Measurements from ENCODE around the gene SERINC2. TPM values are rescaled to one million over a fixed set of nuclear protein-coding genes. Genes with fewer than 3 reads are reported as not detected.

The SERINC2 gene
- polyA plus RNA-seq, 2 of the 4 experiments (the other 2 are of a cell fraction), result 6.0 to 16.3 TPM

DNA sequence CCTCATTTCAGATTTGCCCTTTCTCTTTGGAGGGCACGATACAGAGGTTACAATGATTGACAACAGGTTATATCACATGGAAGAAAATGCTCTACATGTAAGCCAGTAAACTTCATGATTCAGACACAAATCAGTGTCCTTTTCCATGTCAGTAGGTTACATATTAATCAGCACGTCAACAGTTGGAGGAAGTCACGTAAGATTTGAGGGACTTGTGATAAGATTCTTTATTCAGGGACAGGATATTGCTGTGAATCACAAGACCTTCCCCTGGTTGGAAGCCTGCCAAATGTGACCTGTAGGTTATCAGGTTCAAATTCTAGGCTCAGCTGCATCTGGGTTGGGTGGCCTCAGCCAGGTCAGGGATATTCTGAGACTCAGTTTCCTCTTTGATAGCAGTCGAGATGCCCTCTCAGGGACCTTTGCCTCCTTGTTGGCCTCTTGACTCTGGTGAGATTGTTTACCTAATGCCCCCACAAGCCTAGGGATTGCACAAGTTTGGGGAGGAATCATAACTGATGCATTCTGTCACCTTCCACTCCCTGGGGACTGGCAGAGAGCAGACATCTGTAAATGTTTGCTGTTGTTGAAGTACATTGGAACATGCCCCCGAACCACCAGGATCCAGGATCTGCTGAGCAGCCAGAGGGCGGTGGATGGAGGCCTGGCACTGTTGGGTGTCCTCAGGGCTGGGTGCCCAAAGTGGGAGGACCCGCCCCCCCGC is 31.9 kb downstream of the SERINC2 start (continued):
- TF ChIP-seq SREBF2 (IDR thresholded peaks at IDR 0.05) (no peak), FOSL2 (IDR thresholded peaks at IDR 0.05) (peak; percentile 40; the same call in 1 of the 2 replicates), FOSL2 (CRISPR knock-in tag; IDR thresholded peaks at IDR 0.05) (peak; percentile 28; the same call in 1 of the 2 replicates), TP53 (CRISPR knock-in tag; IDR thresholded peaks at IDR 0.05) (no peak), TFCP2L1 (CRISPR knock-in tag; IDR thresholded peaks at IDR 0.05) (no peak), EHF (CRISPR knock-in tag; IDR thresholded peaks at IDR 0.05) (no peak), KDM1A (IDR thresholded peaks at IDR 0.05; ENCODE audit: low read depth) (no peak), KDM5A (IDR thresholded peaks at IDR 0.05) (no peak), FOSB (CRISPR knock-in tag; IDR thresholded peaks at IDR 0.05) (no peak), NFE2L2 (conservative IDR thresholded peaks at IDR 0.05; ENCODE audit: low read length) (no peak), ZNF302 (CRISPR knock-in tag; IDR thresholded peaks at IDR 0.05) (no peak), ESRRA (IDR thresholded peaks at IDR 0.05; ENCODE audit: borderline replicate concordance, low read length) (no peak), RNF2 (IDR thresholded peaks at IDR 0.05; ENCODE audit: borderline replicate concordance, low read depth) (no peak), PHF8 (IDR thresholded peaks at IDR 0.05; ENCODE audit: borderline replicate concordance, low read depth) (no peak), ZFP36 (IDR thresholded peaks at IDR 0.05; ENCODE audit: borderline replicate concordance, partially characterized antibody) (no peak), RARB (CRISPR knock-in tag; IDR thresholded peaks at IDR 0.05) (peak; percentile 76; the same call in 1 of the 2 replicates), BHLHE40 (IDR thresholded peaks at IDR 0.05; ENCODE audit: low read depth, low read length) (no peak), MYC (IDR thresholded peaks at IDR 0.05; ENCODE audit: borderline replicate concordance, low read length) (no peak), POLR2AphosphoS2 (conservative IDR thresholded peaks at IDR 0.05; ENCODE audit: low read length) (no peak), MAZ (IDR thresholded peaks at IDR 0.05; ENCODE audit: borderline replicate concordance, low read depth, low read length) (no peak), NPAS2 (CRISPR knock-in tag; IDR thresholded peaks at IDR 0.05; ENCODE audit: borderline replicate concordance) (no peak), FOXS1 (CRISPR knock-in tag; IDR thresholded peaks at IDR 0.05) (no peak), CBX8 (IDR thresholded peaks at IDR 0.05) (no peak), EP300 (IDR thresholded peaks at IDR 0.05) (peak; percentile 64 to 69; a peak in 3 of 5 replicates), RFX5 (IDR thresholded peaks at IDR 0.05) (no peak), GATA3 (IDR thresholded peaks at IDR 0.05; ENCODE audit: borderline replicate concordance) (peak; percentile 71; the same call in 1 of the 2 replicates), JUNB (IDR thresholded peaks at IDR 0.05) (peak; percentile 68), CHD2 (IDR thresholded peaks at IDR 0.05; ENCODE audit: low read length, partially characterized antibody) (no peak)
- TF ChIP-seq, protein P1, sequence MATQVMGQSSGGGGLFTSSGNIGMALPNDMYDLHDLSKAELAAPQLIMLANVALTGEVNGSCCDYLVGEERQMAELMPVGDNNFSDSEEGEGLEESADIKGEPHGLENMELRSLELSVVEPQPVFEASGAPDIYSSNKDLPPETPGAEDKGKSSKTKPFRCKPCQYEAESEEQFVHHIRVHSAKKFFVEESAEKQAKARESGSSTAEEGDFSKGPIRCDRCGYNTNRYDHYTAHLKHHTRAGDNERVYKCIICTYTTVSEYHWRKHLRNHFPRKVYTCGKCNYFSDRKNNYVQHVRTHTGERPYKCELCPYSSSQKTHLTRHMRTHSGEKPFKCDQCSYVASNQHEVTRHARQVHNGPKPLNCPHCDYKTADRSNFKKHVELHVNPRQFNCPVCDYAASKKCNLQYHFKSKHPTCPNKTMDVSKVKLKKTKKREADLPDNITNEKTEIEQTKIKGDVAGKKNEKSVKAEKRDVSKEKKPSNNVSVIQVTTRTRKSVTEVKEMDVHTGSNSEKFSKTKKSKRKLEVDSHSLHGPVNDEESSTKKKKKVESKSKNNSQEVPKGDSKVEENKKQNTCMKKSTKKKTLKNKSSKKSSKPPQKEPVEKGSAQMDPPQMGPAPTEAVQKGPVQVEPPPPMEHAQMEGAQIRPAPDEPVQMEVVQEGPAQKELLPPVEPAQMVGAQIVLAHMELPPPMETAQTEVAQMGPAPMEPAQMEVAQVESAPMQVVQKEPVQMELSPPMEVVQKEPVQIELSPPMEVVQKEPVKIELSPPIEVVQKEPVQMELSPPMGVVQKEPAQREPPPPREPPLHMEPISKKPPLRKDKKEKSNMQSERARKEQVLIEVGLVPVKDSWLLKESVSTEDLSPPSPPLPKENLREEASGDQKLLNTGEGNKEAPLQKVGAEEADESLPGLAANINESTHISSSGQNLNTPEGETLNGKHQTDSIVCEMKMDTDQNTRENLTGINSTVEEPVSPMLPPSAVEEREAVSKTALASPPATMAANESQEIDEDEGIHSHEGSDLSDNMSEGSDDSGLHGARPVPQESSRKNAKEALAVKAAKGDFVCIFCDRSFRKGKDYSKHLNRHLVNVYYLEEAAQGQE (IDR thresholded peaks at IDR 0.05), result no peak
- TF ChIP-seq, protein P2, sequence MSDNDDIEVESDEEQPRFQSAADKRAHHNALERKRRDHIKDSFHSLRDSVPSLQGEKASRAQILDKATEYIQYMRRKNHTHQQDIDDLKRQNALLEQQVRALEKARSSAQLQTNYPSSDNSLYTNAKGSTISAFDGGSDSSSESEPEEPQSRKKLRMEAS (IDR thresholded peaks at IDR 0.05), result peak; percentile 45
- TF ChIP-seq, protein P3, sequence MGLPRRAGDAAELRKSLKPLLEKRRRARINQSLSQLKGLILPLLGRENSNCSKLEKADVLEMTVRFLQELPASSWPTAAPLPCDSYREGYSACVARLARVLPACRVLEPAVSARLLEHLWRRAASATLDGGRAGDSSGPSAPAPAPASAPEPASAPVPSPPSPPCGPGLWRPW (IDR thresholded peaks at IDR 0.05), result 0 out of 2 replicates have a peak, but pooled peaks have one; percentile 45
- TF ChIP-seq, protein P4, sequence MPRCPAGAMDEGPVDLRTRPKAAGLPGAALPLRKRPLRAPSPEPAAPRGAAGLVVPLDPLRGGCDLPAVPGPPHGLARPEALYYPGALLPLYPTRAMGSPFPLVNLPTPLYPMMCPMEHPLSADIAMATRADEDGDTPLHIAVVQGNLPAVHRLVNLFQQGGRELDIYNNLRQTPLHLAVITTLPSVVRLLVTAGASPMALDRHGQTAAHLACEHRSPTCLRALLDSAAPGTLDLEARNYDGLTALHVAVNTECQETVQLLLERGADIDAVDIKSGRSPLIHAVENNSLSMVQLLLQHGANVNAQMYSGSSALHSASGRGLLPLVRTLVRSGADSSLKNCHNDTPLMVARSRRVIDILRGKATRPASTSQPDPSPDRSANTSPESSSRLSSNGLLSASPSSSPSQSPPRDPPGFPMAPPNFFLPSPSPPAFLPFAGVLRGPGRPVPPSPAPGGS (IDR thresholded peaks at IDR 0.05), result 0 out of 3 replicates have a peak, but pooled peaks have one; percentile 27
- TF ChIP-seq, protein P5, sequence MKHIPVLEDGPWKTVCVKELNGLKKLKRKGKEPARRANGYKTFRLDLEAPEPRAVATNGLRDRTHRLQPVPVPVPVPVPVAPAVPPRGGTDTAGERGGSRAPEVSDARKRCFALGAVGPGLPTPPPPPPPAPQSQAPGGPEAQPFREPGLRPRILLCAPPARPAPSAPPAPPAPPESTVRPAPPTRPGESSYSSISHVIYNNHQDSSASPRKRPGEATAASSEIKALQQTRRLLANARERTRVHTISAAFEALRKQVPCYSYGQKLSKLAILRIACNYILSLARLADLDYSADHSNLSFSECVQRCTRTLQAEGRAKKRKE (CRISPR knock-in tag; IDR thresholded peaks at IDR 0.05; ENCODE audit: low read depth), result no peak
- TF ChIP-seq, protein P6, sequence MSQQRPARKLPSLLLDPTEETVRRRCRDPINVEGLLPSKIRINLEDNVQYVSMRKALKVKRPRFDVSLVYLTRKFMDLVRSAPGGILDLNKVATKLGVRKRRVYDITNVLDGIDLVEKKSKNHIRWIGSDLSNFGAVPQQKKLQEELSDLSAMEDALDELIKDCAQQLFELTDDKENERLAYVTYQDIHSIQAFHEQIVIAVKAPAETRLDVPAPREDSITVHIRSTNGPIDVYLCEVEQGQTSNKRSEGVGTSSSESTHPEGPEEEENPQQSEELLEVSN (IDR thresholded peaks at IDR 0.05; ENCODE audit: borderline replicate concordance, low read depth), result no peak
